Mucosa of descending colon (tissue), 3 donors: Measurements from ENCODE around the gene NOTCH3. TPM values are rescaled to one million over a fixed set of nuclear protein-coding genes. Genes with fewer than 3 reads are reported as not detected.

Experiments
- ATAC-seq: fragments of 200-7000 bp; cut with Tn5 transposase; one replicate; pipeline ENCODE4 v1.9.1; 2020; ENCODE audit warnings: mild to moderate bottlenecking, moderate library complexity
- DNase-seq, 3 donors: peaks; one replicate each; pipeline ENCODE4 v3.0.0-alpha.2; 2020
- H3K36me3 ChIP-seq: fragments of 200-600 bp; one replicate; pipeline ENCODE4 v1.8.0; 2021; ENCODE audit warnings: low read depth, mild to moderate bottlenecking
- H3K4me1 ChIP-seq: fragments of 200-600 bp; one replicate; pipeline ENCODE4 v1.8.0; 2021; ENCODE audit warnings: low read depth, mild to moderate bottlenecking
- H3K4me3 ChIP-seq: fragments of 200-600 bp; one replicate; pipeline ENCODE4 v1.8.0; 2021; ENCODE audit warnings: mild to moderate bottlenecking
- H3K9me3 ChIP-seq: fragments of 200-600 bp; one replicate; pipeline ENCODE4 v1.8.0; 2021; ENCODE audit warnings: mild to moderate bottlenecking
- CTCF ChIP-seq: fragments of 200-600 bp; IDR thresholded peaks from one replicate; pipeline ENCODE4 v1.8.0; 2022; ENCODE audit warnings: antibody characterized with exemption, mild to moderate bottlenecking
- intact Hi-C, 2 donors: fragments of 100-400 bp; cut with DNase I in 1 of 2; cut with micrococcal nuclease in 1 of 2; formaldehyde crosslinking; loops; one replicate each; pipeline versions ENCODE4 v1.11.0 to v1.11.1; 2022; cut with DNase I, micrococcal nuclease
- total RNA-seq, 3 donors: library from RNA; stranded (reverse); fragmentation: NEBNext Ultra II Directional in 2 of 3; extraction: Animal tissue kit (Norgen Biotek cat#: 25700) in 2 of 3; gene quantifications; one replicate each; pipeline versions ENCODE4 v1.2.1 to v1.2.4, GENCODE V29; 2021 to 2023
- donor health status: DM: no; HTN: no; CAD: no; lungs with moderate emphysema.
- donor health status: DM: no; HTN: no; CAD: no.
- donor health status: DM: no; HTN: yes; CAD: no.

NOTCH3 gene
- total RNA-seq, 3 donors from 2014 or later = 3.8 to 13.3 (median 13.0) TPM

GRCh38 chr19:15197275-15197941 lies 3.4 kb downstream of the NOTCH3 start:
- no peak for ATAC-seq
- Histone ChIP-seq H3K4me1 (peaks cover 18% of the 10 kb centered on the region), H3K36me3 (no peaks in the 10 kb centered on the region), H3K4me3 (no peak overlapping the region), H3K9me3 (no peaks in the 10 kb centered on the region)
- no peak for DNase-seq
- intact Hi-C loops = no loop called here
- TF ChIP-seq CTCF = no peak

GRCh38 chr19:15196360-15197005 lies 4.3 kb downstream of the NOTCH3 start:
- no peak overlapping the region for H3K4me3 ChIP-seq
- intact Hi-C loops = no loop called here
- ATAC-seq = no peak

GRCh38 chr19:15195371-15196334 lies 5.1 kb downstream of the NOTCH3 start:
- DNase-seq (peak; percentile 83 to 92 (median 89)), ATAC-seq (peak; percentile 96)
- H3K9me3 ChIP-seq = no peaks in the 10 kb centered on the region
- intact Hi-C loops = no loop called here
- no peaks in the 10 kb centered on the region for H3K36me3 ChIP-seq
- TF ChIP-seq CTCF = no peak
- peaks cover 18% of the 10 kb centered on the region for H3K4me1 ChIP-seq
- no peak overlapping the region for H3K4me3 ChIP-seq

More at GRCh38 chr19:15196360-15197005, 4.3 kb downstream of the NOTCH3 start:
- no peaks in the 10 kb centered on the region for H3K9me3 ChIP-seq
- H3K36me3 ChIP-seq = no peaks in the 10 kb centered on the region
- TF ChIP-seq CTCF = no peak
- H3K4me1 ChIP-seq = peaks cover 18% of the 10 kb centered on the region
- no peak for DNase-seq

GRCh38 chr19:15194938-15195337 lies 5.9 kb downstream of the NOTCH3 start:
- no peak for ATAC-seq
- no peak for DNase-seq
- no peak for TF ChIP-seq CTCF

GRCh38 chr19:15191982-15192381 lies 8.8 kb downstream of the NOTCH3 start:
- H3K4me3 ChIP-seq = no peak overlapping the region
- DNase-seq = no peak

More at GRCh38 chr19:15194938-15195337, 5.9 kb downstream of the NOTCH3 start:
- intact Hi-C loops = no loop called here
- peaks cover 12% of the 10 kb centered on the region for H3K4me1 ChIP-seq
- H3K4me3 ChIP-seq = no peak overlapping the region
- H3K36me3 ChIP-seq = no peaks in the 10 kb centered on the region
- H3K9me3 ChIP-seq = no peaks in the 10 kb centered on the region

More at GRCh38 chr19:15191982-15192381, 8.8 kb downstream of the NOTCH3 start:
- H3K9me3 ChIP-seq = no peaks in the 10 kb centered on the region
- H3K36me3 ChIP-seq = no peaks in the 10 kb centered on the region
- no peak for TF ChIP-seq CTCF
- ATAC-seq = no peak
- intact Hi-C loops = no loop called here
- peaks cover 7% of the 10 kb centered on the region for H3K4me1 ChIP-seq
